Gastroesophageal sphincter (tissue), 4 donors: ENCODE measurements around the gene SUN1. TPM values are rescaled to one million over a fixed set of nuclear protein-coding genes. Genes with fewer than 3 reads are reported as not detected.

ENCODE experiments used
- ATAC-seq: fragments of 150-250 bp; one replicate; pipeline ENCODE4 v1.9.1; 2016; ENCODE audit warnings: mild to moderate bottlenecking, moderate library complexity
- H3K27ac ChIP-seq, 4 donors: fragments of 200-600 bp; sonication (generic) in 3 of 4; 1 replicate in 3 of 4; 2 replicates in 1 of 4; pipeline ENCODE4 v1.5.1; 2016 to 2019
- H3K27me3 ChIP-seq: fragments of 200-600 bp; sonication (generic); one replicate; pipeline ENCODE4 v1.5.1; 2019
- H3K36me3 ChIP-seq, 2 donors: fragments of 200-600 bp; sonication (generic); one replicate each; pipeline ENCODE4 v1.5.1; 2019; ENCODE audit warnings: control low read depth in 1 of 2
- H3K4me1 ChIP-seq, 3 donors: fragments of 200-600 bp; sonication (generic); 1 replicate in 2 of 3; 2 replicates in 1 of 3; pipeline ENCODE4 v1.5.1; 2016 to 2019; ENCODE audit warnings: control low read depth in 2 of 3
- H3K4me3 ChIP-seq, 2 donors: fragments of 200-600 bp; sonication (generic); one replicate each; pipeline ENCODE4 v1.5.1; 2019; ENCODE audit warnings: mild to moderate bottlenecking in 1 of 2, moderate library complexity in 1 of 2
- H3K9me3 ChIP-seq, 3 donors: fragments of 200-600 bp; sonication (generic); one replicate each; pipeline ENCODE4 v1.5.1; 2017 to 2019; ENCODE audit warnings: control low read depth in 2 of 3
- CTCF ChIP-seq, 4 experiments: fragments of 200-600 bp in 2 of 4; fragments of 450-650 bp in 2 of 4; sonication (generic) in 1 of 4; IDR thresholded peaks; one replicate each; pipeline ENCODE4 v1.5.1; 2017 to 2019; ENCODE audit warnings: antibody characterized with exemption in 4 of 4, mild to moderate bottlenecking in 2 of 4, moderate library complexity in 2 of 4
- EP300 ChIP-seq: sonication (generic); formaldehyde crosslinking; IDR thresholded peaks from one replicate; pipeline ENCODE4 v1.6.1; 2017; ENCODE audit warnings: antibody characterized with exemption, mild to moderate bottlenecking
- POLR2A ChIP-seq, 2 donors: fragments of 450-650 bp; IDR thresholded peaks; one replicate each; pipeline ENCODE4 v1.6.1; 2017; ENCODE audit warnings: antibody characterized with exemption in 2 of 2, mild to moderate bottlenecking in 2 of 2, moderate library complexity in 1 of 2
- POLR2AphosphoS5 ChIP-seq: sonication (generic); formaldehyde crosslinking; IDR thresholded peaks from one replicate; pipeline ENCODE4 v1.6.1; 2017; ENCODE audit warnings: antibody characterized with exemption
- WGBS, 2 donors: methylation state at CpG; one replicate each; pipeline ENCODE4 v1.1.5; 2018; ENCODE audit warnings: low coverage in 1 of 2; 5-methylcytosine and 5-hydroxymethylcytosine counted together
- total RNA-seq, 4 donors: library from RNA; depleted of rRNA; stranded (reverse); fragments of >200 nt; gene quantifications; one replicate each; pipeline ENCODE4 v1.1.0, GENCODE V29; 2016

Gene SUN1
- total RNA-seq, 4 donors from 2014 or later: 151 to 261 (median 231) TPM

- WGBS, 2 donors: 83 to 91% methylated on average over 11 to 19 of the region's 32 CpGs
- peaks cover 0 to 21% (median 0%) of the 10 kb centered on the region in 3 donors for H3K4me1 ChIP-seq
- H3K27me3 ChIP-seq: no peaks in the 10 kb centered on the region
- TF ChIP-seq EP300 (no peak), CTCF (IDR thresholded peaks at IDR 0.05) (no peak), POLR2AphosphoS5 (no peak), POLR2A (IDR thresholded peaks at IDR 0.05) (no peak)
- H3K27ac ChIP-seq: peak overlapping the region in 1 of 4 donors; percentile 2
- H3K4me3 ChIP-seq: no peak overlapping the region
- ATAC-seq: no peak
- H3K9me3 ChIP-seq: no peaks in the 10 kb centered on the region
- peaks cover 0 to 100% of the 10 kb centered on the region in 2 donors for H3K36me3 ChIP-seq
Measured at GRCh38 chr7:854118-854775, 22.0 kb downstream of the SUN1 start.

GRCh38 chr7:855686-856369 lies 23.6 kb downstream of the SUN1 start:
- no peak for ATAC-seq
- WGBS, 2 donors: 83 to 93% methylated on average over 5 to 8 of the region's 29 CpGs
- H3K27ac ChIP-seq: peak overlapping the region in 1 of 4 donors; percentile 2
- H3K4me1 ChIP-seq: peaks cover 0 to 21% (median 0%) of the 10 kb centered on the region in 3 donors
- no peaks in the 10 kb centered on the region for H3K27me3 ChIP-seq
- no peak overlapping the region for H3K4me3 ChIP-seq
- TF ChIP-seq CTCF (IDR thresholded peaks at IDR 0.05) (no peak), POLR2AphosphoS5 (no peak), EP300 (no peak), POLR2A (IDR thresholded peaks at IDR 0.05) (no peak)
- H3K36me3 ChIP-seq: peaks cover 0 to 100% of the 10 kb centered on the region in 2 donors
- no peaks in the 10 kb centered on the region for H3K9me3 ChIP-seq

GRCh38 chr7:856444-857095 lies 24.3 kb downstream of the SUN1 start:
- Histone ChIP-seq H3K9me3 (no peaks in the 10 kb centered on the region), H3K27ac (peak overlapping the region in 1 of 4 donors; percentile 38), H3K4me1 (peaks cover 0 to 15% (median 0%) of the 10 kb centered on the region in 3 donors), H3K4me3 (no peak overlapping the region), H3K27me3 (no peaks in the 10 kb centered on the region), H3K36me3 (peaks cover 0 to 100% of the 10 kb centered on the region in 2 donors)
- WGBS, 2 donors: 71 to 100% methylated on average over 2 to 6 of the region's 30 CpGs
- no peak for ATAC-seq
- TF ChIP-seq CTCF (IDR thresholded peaks at IDR 0.05) (no peak), EP300 (no peak), POLR2AphosphoS5 (no peak), POLR2A (IDR thresholded peaks at IDR 0.05) (no peak)

- Histone ChIP-seq H3K9me3 (no peaks in the 10 kb centered on the region), H3K4me3 (no peak overlapping the region), H3K27ac (peak overlapping the region in 2 of 4 donors; percentile 29 to 38), H3K27me3 (no peaks in the 10 kb centered on the region), H3K4me1 (peaks cover 0 to 14% (median 0%) of the 10 kb centered on the region in 3 donors), H3K36me3 (peaks cover 0 to 100% of the 10 kb centered on the region in 2 donors)
- no peak for ATAC-seq
- 34 to 63% methylated on average over 6 to 8 of the region's 9 CpGs for whole genome bisulfite sequencing, 2 donors
- TF ChIP-seq POLR2A (IDR thresholded peaks at IDR 0.05) (no peak), POLR2AphosphoS5 (no peak), EP300 (no peak)
Measured at GRCh38 chr7:857661-858060, 25.4 kb downstream of the SUN1 start.

GRCh38 chr7:859359-860030 lies 27.2 kb downstream of the SUN1 start:
- H3K27ac ChIP-seq: peak overlapping the region in 2 of 4 donors; percentile 7 to 37
- TF ChIP-seq POLR2A (IDR thresholded peaks at IDR 0.05) (no peak), EP300 (no peak), CTCF (IDR thresholded peaks at IDR 0.05) (no peak)
- H3K36me3 ChIP-seq: peaks cover 0 to 100% of the 10 kb centered on the region in 2 donors
- peaks cover 0 to 14% (median 0%) of the 10 kb centered on the region in 3 donors for H3K4me1 ChIP-seq
- H3K9me3 ChIP-seq: no peaks in the 10 kb centered on the region
- 72 to 73% methylated on average over 11 to 16 of the region's 16 CpGs for WGBS, 2 donors
- no peaks in the 10 kb centered on the region for H3K27me3 ChIP-seq
- ATAC-seq: no peak
- H3K4me3 ChIP-seq: no peak overlapping the region
